D721Med (cell line): Measurements from ENCODE around the gene LCE1D.
A peak's percentile ranks its signal among the peaks of the same experiment; 100 is the strongest.

ENCODE experiments used
- DNase-seq: peaks from one replicate; pipeline ENCODE4 v3.0.0; 2011; ENCODE audit warnings: low spot score; ENCODE audit not compliant: insufficient read length
- FAIRE-seq: peaks from 2 replicates; lab custom pipeline; 2011; peaks lifted over from hg19 to GRCh38; lab: Jason Lieb, UNC
- CTCF ChIP-seq: IDR thresholded peaks from 2 replicates; pipeline ENCODE4 v1.5.1; 2012; ENCODE audit warnings: mild to moderate bottlenecking, control low read depth; ENCODE audit not compliant: insufficient read depth; ENCODE audit errors: missing control alignments

The LCE1D gene

GRCh38 chr1:152776361-152776760 lies 20.2 kb upstream of the LCE1D start:
- no peak for DNase-seq
- no peak for TF ChIP-seq CTCF
- no peak for FAIRE-seq

- FAIRE-seq (no peak), DNase-seq (no peak)
- TF ChIP-seq CTCF = peak; percentile 24
These were observed 18.9 kb upstream of the LCE1D start for GRCh38 chr1:152777510-152778137.

- FAIRE-seq (no peak), DNase-seq (no peak)
- TF ChIP-seq CTCF = no peak
These were observed 13.4 kb upstream of the LCE1D start for GRCh38 chr1:152783095-152783494.

DNA sequence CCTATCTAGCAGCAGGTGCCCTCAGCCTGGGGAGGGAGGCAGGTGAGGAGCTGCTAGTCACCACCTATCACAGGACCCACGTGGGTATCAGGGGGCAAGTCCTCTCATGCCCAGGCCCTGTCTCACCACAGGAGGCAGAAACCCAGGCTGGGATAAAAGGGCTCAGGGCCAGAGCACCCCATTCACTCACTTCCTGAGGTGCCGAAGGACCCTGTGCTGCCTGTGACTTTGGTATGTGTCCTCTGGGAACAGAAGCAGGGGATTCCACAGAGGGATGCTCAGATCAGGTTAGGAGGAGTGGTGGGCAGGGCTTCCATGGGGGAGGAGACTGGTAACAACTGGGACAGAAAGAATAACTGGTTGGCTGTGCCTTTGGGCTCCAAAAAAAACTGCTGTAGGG lies 10.4 kb upstream of the LCE1D start, which contains the start of gene LCE1E:
TSS of gene LCE1E (plus strand) at position 181 of the 400 bp plus-strand sequence. CDS start 1,043 bp downstream, outside the sequence.
- FAIRE-seq (no peak), DNase-seq (no peak)
- TF ChIP-seq CTCF = no peak

- no peak for FAIRE-seq
- no peak for DNase-seq
- no peak for TF ChIP-seq CTCF
These were observed 835 bp upstream of the LCE1D start for GRCh38 chr1:152795686-152796085.

DNA sequence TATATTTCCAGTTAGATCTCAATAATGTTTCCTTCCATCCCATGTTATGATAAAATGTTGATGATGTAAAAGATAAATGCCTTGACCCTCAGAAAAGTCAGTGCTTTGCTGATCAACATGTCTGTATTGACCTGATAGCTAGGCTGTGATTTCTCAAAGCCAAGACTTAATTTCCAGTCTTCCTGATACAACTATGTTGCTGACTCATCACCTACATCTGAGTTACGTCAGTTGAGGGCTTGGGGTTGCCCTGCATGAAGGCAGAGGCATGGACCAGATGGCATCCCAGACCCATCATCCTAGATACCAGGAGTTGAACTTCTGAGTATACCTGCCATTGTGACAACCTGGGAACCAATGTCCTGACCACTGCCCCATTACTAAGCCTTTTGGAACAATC lies 4.8 kb downstream of the LCE1D start:
- TF ChIP-seq CTCF = no peak
- no peak for DNase-seq
- FAIRE-seq = no peak

GRCh38 chr1:152806576-152806975 lies 10.1 kb downstream of the LCE1D start, which contains the start of gene LCE1C:
LCE1C (minus strand) TSS chr1:152806651; CDS start chr1:152805478, 1,173 bp downstream.
- no peak for FAIRE-seq
- TF ChIP-seq CTCF = no peak
- no peak for DNase-seq
